NCI-H1694 treated with DMSO at 0.1 percent for 48 hours (cell line): ENCODE measurements around the gene RAB5IF.
"Not testable (repeated sequence)": the region's sequence is repeated elsewhere in the genome, so short reads cannot be mapped to it uniquely, and the experiment has no call there.

Source experiments
- DNase-seq: peaks from one replicate; lab custom pipeline; 2025; lab: John Stamatoyannopoulos, UW

The RAB5IF gene

DNA sequence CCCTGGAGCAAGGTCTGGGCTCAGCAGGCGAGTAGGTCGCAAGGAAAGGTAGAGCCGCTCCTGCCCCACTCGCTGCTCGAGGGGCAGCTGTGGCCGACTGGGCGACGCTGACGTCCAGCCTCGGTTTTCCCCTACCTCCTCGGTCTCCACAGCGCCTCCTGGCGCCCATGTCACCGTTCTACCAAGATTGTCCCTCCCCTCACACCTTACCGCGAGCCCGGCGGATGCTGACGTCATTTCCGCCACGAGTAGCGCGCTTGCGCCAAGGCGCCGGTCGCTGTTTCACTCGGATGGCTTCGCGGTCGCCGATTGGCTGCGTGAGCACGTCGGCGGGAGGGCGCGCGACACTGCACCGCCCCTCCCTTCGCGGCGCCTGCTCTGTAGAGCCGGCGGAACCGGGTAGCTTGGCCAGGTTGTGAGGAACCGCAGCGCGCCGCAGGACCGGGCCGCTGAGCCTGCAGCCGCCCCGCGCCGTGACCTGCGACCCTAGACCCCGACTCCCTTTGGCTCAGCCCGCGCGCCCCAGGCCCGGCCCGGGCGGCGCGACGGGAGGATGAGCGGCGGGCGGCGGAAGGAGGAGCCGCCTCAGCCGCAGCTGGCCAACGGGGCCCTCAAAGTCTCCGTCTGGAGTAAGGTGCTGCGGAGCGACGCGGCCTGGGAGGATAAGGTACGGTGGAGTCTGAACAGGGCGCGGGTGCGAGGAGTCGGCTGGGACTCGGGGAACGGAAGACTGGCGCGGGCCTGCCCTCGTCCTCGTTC is at the start of gene RAB5IF:
Gene RAB5IF, plus strand, starts transcription at position 381 of the 759 bp plus-strand sequence. Its CDS starts 173 bp downstream, at position 554.
- DNase-seq = peak; percentile 92

GRCh38 chr20:36562724-36563123 is 42.9 kb upstream of the RAB5IF start:
- DNase-seq = no peak

DNA sequence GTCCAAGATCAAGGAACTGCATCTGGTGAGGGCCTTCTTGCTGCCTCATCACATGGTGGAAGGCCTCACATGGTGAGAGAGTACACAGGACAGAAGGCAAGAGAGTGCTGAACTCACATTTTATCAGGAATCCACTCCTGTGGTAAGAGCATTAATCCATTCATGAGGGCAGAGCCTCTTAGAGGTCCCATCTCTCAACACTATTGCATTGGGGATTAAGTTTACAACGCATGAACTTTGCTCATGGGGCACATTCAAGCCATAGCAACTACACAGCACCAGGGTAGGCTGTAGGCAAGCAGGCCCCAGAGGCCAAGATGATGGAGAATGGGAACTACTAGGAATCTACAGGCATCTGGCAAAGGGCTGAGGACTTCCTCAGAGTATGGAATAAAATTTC is 42.2 kb upstream of the RAB5IF start:
- no peak for DNase-seq

- not testable (repeated sequence) for DNase-seq
Observed at GRCh38 chr20:36564078-36564725, 41.4 kb upstream of the RAB5IF start.

DNA sequence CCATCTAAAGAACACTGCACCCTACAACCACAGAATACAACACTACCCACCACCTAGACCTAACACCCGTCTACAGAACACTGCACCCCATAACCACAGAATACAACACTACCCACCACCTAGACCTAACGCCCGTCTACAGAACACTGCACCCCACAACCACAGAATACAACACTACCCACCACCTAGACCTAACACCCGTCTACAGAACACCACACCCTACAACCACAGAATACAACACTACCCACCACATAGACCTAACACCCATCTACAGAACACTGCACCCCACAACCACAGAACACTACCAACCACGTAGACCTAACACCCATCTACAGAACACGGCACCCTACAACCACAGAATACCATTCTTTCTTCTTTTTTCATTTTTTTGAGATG is 40.9 kb upstream of the RAB5IF start:
- not testable (repeated sequence) for DNase-seq

DNA sequence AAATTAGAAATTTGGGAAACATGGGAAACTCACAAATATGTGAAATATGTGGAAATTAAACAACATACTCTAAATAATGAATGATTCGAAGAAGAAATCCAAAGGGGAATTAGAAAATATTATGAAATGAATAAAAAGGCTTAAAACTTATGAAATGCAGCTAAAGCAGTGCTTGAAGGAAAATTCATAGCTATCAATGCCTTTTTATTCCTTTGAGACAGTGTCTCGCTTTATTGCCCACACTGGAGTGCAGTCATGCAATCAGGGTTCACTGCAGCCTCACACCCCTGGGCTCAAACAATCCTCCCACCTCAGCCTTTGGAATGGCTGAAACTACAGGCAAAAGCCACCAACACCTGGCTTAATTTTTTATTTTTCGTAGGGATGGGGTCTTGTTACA is 40.1 kb upstream of the RAB5IF start:
- DNase-seq = no peak

DNA sequence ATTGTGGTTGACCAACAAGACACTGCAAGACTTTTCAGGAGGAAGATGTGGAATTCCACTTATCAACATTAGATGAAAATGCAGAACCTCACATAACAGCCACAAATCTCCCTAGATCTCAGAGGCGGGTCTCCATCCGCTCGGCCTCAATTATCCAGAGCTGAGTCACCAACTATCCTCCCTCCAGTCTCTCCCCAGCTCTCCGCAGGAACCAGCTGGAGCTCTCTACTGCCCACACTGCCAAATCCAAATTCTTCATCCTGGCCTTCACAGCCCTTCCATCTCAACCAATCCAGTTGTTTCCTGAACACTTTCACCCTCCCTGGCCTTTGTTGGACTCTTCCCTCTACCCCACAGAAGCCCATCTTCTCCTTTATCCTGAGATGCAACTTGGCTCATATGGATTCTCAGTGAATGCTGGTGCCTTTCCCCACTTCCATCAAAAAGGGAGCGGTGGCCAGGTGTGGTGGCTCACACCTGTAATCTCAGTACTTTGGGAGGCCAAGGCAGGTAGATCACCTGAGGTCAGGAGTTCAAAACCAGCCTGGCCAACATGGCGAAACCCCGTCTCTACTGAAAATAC is 35.6 kb upstream of the RAB5IF start:
- no peak for DNase-seq

- no peak for DNase-seq
Observed at GRCh38 chr20:36571564-36572504, 33.7 kb upstream of the RAB5IF start.

DNA sequence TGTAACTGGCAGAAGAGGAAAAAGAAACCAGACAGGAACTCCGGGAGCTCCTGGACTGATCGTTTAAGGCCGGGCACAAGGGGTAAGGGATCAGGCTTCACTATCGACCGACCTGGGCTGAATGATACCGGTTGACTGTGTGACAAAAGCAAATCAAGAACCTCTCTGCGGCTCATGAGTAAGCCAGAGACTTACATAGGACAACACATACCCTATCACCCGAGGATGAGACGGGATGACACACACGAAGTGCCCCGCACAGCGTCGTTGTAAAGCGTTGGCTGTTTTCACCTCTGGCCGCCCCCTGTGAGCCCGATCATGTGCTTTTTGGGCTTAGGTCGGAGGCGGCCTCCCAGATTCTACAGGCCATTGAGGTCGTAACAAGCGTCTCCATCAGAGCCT is 32.9 kb upstream of the RAB5IF start:
- DNase-seq = no peak

GRCh38 chr20:36573103-36573797 is 32.3 kb upstream of the RAB5IF start, which contains the start of gene TGIF2:
Gene TGIF2 (plus strand): TSS chr20:36573597. CDS start chr20:36578775, 5,178 bp downstream.
- peak; percentile 7 for DNase-seq

GRCh38 chr20:36573798-36574365 is 31.7 kb upstream of the RAB5IF start:
- no peak for DNase-seq

DNA sequence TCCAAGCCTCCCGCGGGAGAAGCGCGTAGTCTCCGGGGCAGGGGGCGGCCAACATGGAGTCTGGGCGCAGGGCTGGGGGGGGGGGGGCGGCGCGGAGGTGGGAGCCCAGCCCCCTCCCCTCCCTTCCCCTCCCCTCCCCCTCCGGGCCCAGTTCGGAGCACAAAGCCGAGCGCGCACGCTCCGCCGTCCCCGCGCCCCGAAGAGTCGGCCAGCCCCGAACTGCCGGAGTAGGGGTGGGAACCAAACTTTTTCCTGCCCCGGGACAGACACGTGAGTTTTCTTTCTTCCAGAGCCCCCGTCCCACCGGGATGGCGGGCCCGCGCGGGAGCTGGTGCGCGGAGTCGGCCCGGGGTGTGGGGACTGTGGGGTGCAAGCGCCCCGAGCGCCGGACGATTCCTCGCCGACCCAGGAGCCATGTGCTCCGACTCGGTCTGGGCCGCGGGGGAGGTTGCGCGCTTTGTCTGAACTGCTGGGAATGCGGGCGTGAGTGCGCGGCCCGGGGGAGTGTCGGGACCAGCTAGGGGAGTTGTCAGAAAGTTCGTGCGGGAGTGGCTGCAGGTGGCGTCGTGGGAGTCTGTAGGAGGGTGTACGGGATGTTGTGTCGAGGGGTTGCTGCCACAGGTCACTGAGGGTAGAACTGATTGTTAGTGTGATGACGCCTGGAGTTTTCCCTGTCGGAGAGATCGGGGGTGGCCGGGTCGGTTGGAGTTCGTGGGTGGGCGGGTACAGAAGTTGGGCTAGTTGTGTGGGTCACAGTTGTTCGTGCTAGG is 31.0 kb upstream of the RAB5IF start:
- DNase-seq = peak; percentile 10

- no peak for DNase-seq
Observed at GRCh38 chr20:36576081-36576445, 29.5 kb upstream of the RAB5IF start.

- DNase-seq = no peak
Observed at GRCh38 chr20:36578356-36579041, 27.1 kb upstream of the RAB5IF start.

DNA sequence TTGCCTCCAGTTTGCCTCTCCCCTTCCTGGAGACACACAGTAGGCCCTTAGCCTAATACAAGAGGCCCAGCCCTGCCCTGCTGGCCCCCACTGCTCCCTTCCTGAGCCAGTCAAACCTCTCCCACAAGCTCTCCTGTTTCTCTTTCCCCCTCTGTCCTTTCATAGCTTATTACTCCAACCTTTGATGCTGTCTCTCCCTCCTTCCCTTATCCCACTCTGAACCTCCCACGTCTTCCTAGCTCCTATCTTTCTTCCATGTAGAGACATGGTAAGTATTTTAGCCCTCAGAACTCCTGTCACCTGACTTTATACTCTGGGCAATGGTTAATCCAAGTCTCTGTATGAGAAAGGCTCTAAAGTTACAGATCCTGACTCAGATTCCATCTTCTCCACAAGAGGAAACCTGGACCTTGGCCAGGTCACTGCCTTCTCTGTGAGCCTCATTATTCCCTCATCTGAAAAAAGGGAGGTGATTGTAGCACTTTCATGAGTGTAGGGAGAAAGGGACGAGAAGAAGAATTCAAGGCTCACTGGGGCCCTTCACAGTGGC is 25.5 kb upstream of the RAB5IF start:
- no peak for DNase-seq

GRCh38 chr20:36582322-36582721 is 23.3 kb upstream of the RAB5IF start:
- DNase-seq = no peak

DNA sequence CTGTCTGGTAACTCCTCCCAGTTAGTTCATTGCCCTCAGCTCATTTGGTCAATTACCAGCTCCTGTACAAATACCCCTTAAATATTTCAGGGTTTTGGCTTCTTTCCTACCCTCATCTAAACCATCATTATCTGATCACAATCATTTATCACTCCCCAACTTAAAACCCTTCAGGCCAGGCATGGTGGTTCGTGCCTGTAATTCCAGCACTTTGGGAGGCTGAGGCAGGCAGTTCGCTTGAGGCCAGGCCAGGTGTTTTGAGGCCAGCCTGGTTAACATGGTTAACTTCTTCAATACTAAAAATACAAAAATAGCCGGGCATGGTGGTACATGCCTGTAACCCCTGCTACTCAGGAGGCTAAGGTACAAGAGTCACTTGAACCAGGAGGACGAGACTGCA is 22.8 kb upstream of the RAB5IF start:
- no peak for DNase-seq

- no peak for DNase-seq
Observed at GRCh38 chr20:36584018-36584481, 21.5 kb upstream of the RAB5IF start.

- DNase-seq = no peak
Observed at GRCh38 chr20:36585410-36586125, 20.0 kb upstream of the RAB5IF start.
